Smooth muscle cell (in vitro differentiated cells): ENCODE measurements around the gene CRISP2. TPM values are rescaled to one million over a fixed set of nuclear protein-coding genes. Genes with fewer than 3 reads are reported as not detected.

Experiments
- DNase-seq: peaks from one replicate; lab custom pipeline; 2025; ENCODE audit not compliant: unreplicated experiment; lab: John Stamatoyannopoulos, UW
- H2AFZ ChIP-seq: fragments of 200-600 bp; sonication (generic); 2 replicates; pipeline ENCODE4 v1.6.0; 2016; ENCODE audit warnings: antibody characterized with exemption, low read depth, mild to moderate bottlenecking
- H3F3A ChIP-seq: fragments of 200-600 bp; sonication (generic); 2 replicates; pipeline ENCODE4 v1.6.0; 2017; ENCODE audit warnings: antibody characterized with exemption, low read depth
- H3K27ac ChIP-seq: fragments of 200-600 bp; sonication (generic); 2 replicates; pipeline ENCODE4 v1.5.1; 2016; ENCODE audit warnings: low read depth, mild to moderate bottlenecking
- H3K27me3 ChIP-seq: fragments of 200-600 bp; sonication (generic); 2 replicates; pipeline ENCODE4 v1.6.1; 2016; ENCODE audit warnings: low read depth, mild to moderate bottlenecking
- H3K36me3 ChIP-seq: fragments of 200-600 bp; sonication (generic); 2 replicates; pipeline ENCODE4 v1.5.1; 2016; ENCODE audit warnings: low read depth
- H3K4me1 ChIP-seq: fragments of 200-600 bp; sonication (generic); 2 replicates; pipeline ENCODE4 v1.5.1; 2016; ENCODE audit warnings: low read depth
- H3K4me2 ChIP-seq: fragments of 200-600 bp; sonication (generic); 2 replicates; pipeline ENCODE4 v1.6.0; 2016; ENCODE audit warnings: mild to moderate bottlenecking
- H3K4me3 ChIP-seq: fragments of 200-600 bp; sonication (generic); 2 replicates; pipeline ENCODE4 v1.5.1; 2016; ENCODE audit warnings: mild to moderate bottlenecking
- H3K79me2 ChIP-seq: fragments of 200-600 bp; sonication (generic); 2 replicates; pipeline ENCODE4 v1.6.0; 2016; ENCODE audit warnings: low read depth, mild to moderate bottlenecking
- H3K9ac ChIP-seq: fragments of 200-600 bp; sonication (generic); 2 replicates; pipeline ENCODE4 v1.6.0; 2016; ENCODE audit warnings: low read depth
- H3K9me3 ChIP-seq: fragments of 200-600 bp; sonication (generic); replicated peaks from 2 replicates; pipeline ENCODE4 v1.5.1; 2016; ENCODE audit warnings: low read depth
- H4K20me1 ChIP-seq: fragments of 200-600 bp; sonication (generic); 2 replicates; pipeline ENCODE4 v1.6.0; 2016; ENCODE audit warnings: low read depth
- CTCF ChIP-seq: fragments of 200-600 bp; sonication (generic); IDR thresholded peaks from 2 replicates; pipeline ENCODE4 v1.5.1; 2017; ENCODE audit warnings: borderline replicate concordance, mild to moderate bottlenecking, antibody characterized with exemption; ENCODE audit not compliant: insufficient read depth, poor library complexity, severe bottlenecking
- WGBS: methylation state at CpG from one replicate; pipeline ENCODE4 v1.1.7; 2016; ENCODE audit warnings: low lambda C conversion rate; 5-methylcytosine and 5-hydroxymethylcytosine counted together
- polyA plus RNA-seq: library from polyadenylated mRNA; unstranded; fragments of >200 nt; fragmentation: Nextera tagmentation; extraction: Ambion mirVana; gene quantifications from 2 replicates; pipeline ENCODE4 v1.2.1, GENCODE V29; 2016
- total RNA-seq: library from RNA; depleted of rRNA; stranded (reverse); fragments of >200 nt; gene quantifications from 2 replicates; pipeline ENCODE4 v1.2.3, GENCODE V29; 2014

The CRISP2 gene
- total RNA-seq (not detected in 2 replicates), polyA plus RNA-seq (not detected in 2 replicates)

GRCh38 chr6:49713346-49713745 lies at the start of gene CRISP2:
Gene CRISP2, minus strand, starts transcription at chr6:49713543. Its CDS starts 4,347 bp downstream, at chr6:49709196.
- no peak within 1 kb of the TSS for H3K9ac ChIP-seq
- DNase-seq, result no peak
- H3K36me3 ChIP-seq, result no peaks in the 10 kb centered on the region
- no peak for TF ChIP-seq CTCF
- H3K4me1 ChIP-seq, result no peaks in the 10 kb centered on the region
- H4K20me1 ChIP-seq, result no peaks in the 10 kb centered on the region
- H3F3A ChIP-seq, result no peaks in the 10 kb centered on the region
- H2AFZ ChIP-seq, result no peak within 1 kb of the TSS
- WGBS, result 89% methylated on average over 24 of the region's 26 CpGs
- no peaks in the 10 kb centered on the region for H3K9me3 ChIP-seq
- no peaks in the 10 kb centered on the region for H3K79me2 ChIP-seq
- H3K4me3 ChIP-seq, result no peak within 1 kb of the TSS
- H3K4me2 ChIP-seq, result no peak within 1 kb of the TSS
- H3K27me3 ChIP-seq, result no peaks in the 10 kb centered on the region
- H3K27ac ChIP-seq, result no peak within 1 kb of the TSS

- H3F3A ChIP-seq, result no peaks in the 10 kb centered on the region
- H2AFZ ChIP-seq, result no peak within 1 kb of the TSS
- no peak within 1 kb of the TSS for H3K27ac ChIP-seq
- no peaks in the 10 kb centered on the region for H3K79me2 ChIP-seq
- H3K27me3 ChIP-seq, result no peaks in the 10 kb centered on the region
- no peak for TF ChIP-seq CTCF
- H3K4me1 ChIP-seq, result no peaks in the 10 kb centered on the region
- no peak within 1 kb of the TSS for H3K4me3 ChIP-seq
- H3K9ac ChIP-seq, result no peak within 1 kb of the TSS
- no peaks in the 10 kb centered on the region for H3K36me3 ChIP-seq
- no peak within 1 kb of the TSS for H3K4me2 ChIP-seq
- no peaks in the 10 kb centered on the region for H3K9me3 ChIP-seq
- WGBS, result 62% methylated on average over 1 of the region's 1 CpG
- DNase-seq, result no peak
- H4K20me1 ChIP-seq, result no peaks in the 10 kb centered on the region
These were observed 30.9 kb upstream of the CRISP2 start, which contains the start of gene CRISP3 for GRCh38 chr6:49744259-49744658. Gene CRISP3, minus strand, starts transcription at chr6:49744388. Its CDS starts 21 bp downstream, at chr6:49744367.

GRCh38 chr6:49743429-49743828 lies 30.1 kb upstream of the CRISP2 start:
- Histone ChIP-seq H3K27ac (no peak overlapping the region), H3K9ac (no peak overlapping the region), H4K20me1 (no peaks in the 10 kb centered on the region), H3K36me3 (no peaks in the 10 kb centered on the region), H3K4me1 (no peaks in the 10 kb centered on the region), H2AFZ (no peak overlapping the region), H3K4me3 (no peak overlapping the region), H3K4me2 (no peak overlapping the region), H3F3A (no peaks in the 10 kb centered on the region), H3K27me3 (no peaks in the 10 kb centered on the region), H3K79me2 (no peaks in the 10 kb centered on the region), H3K9me3 (no peaks in the 10 kb centered on the region)
- TF ChIP-seq CTCF, result no peak
- no peak for DNase-seq
- WGBS, result 75% methylated on average over 4 of the region's 4 CpGs

GRCh38 chr6:49739423-49739822 lies 26.1 kb upstream of the CRISP2 start:
- no peak for TF ChIP-seq CTCF
- Histone ChIP-seq H3K4me2 (no peak overlapping the region), H2AFZ (no peak overlapping the region), H3K27ac (no peak overlapping the region), H3K27me3 (no peaks in the 10 kb centered on the region), H3K9me3 (no peaks in the 10 kb centered on the region), H3K4me1 (no peaks in the 10 kb centered on the region), H3K36me3 (no peaks in the 10 kb centered on the region), H3F3A (no peaks in the 10 kb centered on the region), H3K9ac (no peak overlapping the region), H3K79me2 (no peaks in the 10 kb centered on the region), H3K4me3 (no peak overlapping the region), H4K20me1 (no peaks in the 10 kb centered on the region)
- 88% methylated on average over 2 of the region's 2 CpGs for WGBS
- no peak for DNase-seq
